Astrocyte of the cerebellum (primary cell): ENCODE measurements around the gene DIPK1B.

Experiments used
- DNase-seq: peaks from one replicate; pipeline ENCODE4 v3.0.0-alpha.2; 2011; ENCODE audit warnings: low read depth
- H3K4me3 ChIP-seq: 2 replicates; pipeline ENCODE4 v1.5.1; 2011; ENCODE audit warnings: mild to moderate bottlenecking, low read depth, low read length, moderate library complexity
- CTCF ChIP-seq: IDR thresholded peaks from 2 replicates; pipeline ENCODE4 v1.5.1; 2012; ENCODE audit warnings: low read length, low read depth, moderate library complexity, mild to moderate bottlenecking; ENCODE audit errors: missing control alignments
- in situ Hi-C: cut with HindIII; loops from 2 replicates; pipeline ENCODE4 v1.10.0; 2017; ENCODE audit warnings: low sequenced_read_pairs

Gene DIPK1B

GRCh38 chr9:136738960-136739359 lies 26.6 kb downstream of the DIPK1B start:
- TF ChIP-seq CTCF, result no peak
- no peak overlapping the region for H3K4me3 ChIP-seq
- in situ Hi-C loops, result no loop called here
- no peak for DNase-seq

DNA sequence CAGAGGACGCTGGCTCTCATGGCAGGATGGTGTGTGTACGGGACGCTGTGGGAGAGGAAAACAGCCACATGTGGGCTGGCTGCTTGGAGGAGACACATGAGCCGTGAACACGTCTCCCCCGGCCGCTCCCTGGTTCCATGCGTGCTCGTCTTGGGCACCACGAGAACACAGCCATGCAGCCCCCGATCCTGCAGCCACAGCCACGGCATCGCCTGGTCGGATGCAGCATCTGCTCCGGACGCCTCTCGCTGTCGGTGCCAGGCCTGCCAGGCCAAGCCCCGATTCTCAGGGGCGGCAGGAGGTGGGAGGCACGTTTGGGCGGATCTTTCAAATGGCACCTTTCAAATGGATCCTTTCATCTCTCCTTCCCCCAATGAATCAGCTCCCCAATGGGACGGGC lies 27.1 kb downstream of the DIPK1B start:
- no peak overlapping the region for H3K4me3 ChIP-seq
- in situ Hi-C loops, result no loop called here
- no peak for DNase-seq
- TF ChIP-seq CTCF, result no peak

- H3K4me3 ChIP-seq, result no peak overlapping the region
- TF ChIP-seq CTCF, result no peak
- DNase-seq, result no peak
- in situ Hi-C loops, result no loop called here
Observed at GRCh38 chr9:136740069-136740468, 27.7 kb downstream of the DIPK1B start.

GRCh38 chr9:136740491-136740890 lies 28.1 kb downstream of the DIPK1B start:
- no peak for TF ChIP-seq CTCF
- no peak overlapping the region for H3K4me3 ChIP-seq
- in situ Hi-C loops, result no loop called here
- DNase-seq, result no peak

GRCh38 chr9:136740971-136741882 lies 28.9 kb downstream of the DIPK1B start:
- no peak for TF ChIP-seq CTCF
- DNase-seq, result no peak
- in situ Hi-C loops, result no loop called here
- H3K4me3 ChIP-seq, result no peak overlapping the region

DNA sequence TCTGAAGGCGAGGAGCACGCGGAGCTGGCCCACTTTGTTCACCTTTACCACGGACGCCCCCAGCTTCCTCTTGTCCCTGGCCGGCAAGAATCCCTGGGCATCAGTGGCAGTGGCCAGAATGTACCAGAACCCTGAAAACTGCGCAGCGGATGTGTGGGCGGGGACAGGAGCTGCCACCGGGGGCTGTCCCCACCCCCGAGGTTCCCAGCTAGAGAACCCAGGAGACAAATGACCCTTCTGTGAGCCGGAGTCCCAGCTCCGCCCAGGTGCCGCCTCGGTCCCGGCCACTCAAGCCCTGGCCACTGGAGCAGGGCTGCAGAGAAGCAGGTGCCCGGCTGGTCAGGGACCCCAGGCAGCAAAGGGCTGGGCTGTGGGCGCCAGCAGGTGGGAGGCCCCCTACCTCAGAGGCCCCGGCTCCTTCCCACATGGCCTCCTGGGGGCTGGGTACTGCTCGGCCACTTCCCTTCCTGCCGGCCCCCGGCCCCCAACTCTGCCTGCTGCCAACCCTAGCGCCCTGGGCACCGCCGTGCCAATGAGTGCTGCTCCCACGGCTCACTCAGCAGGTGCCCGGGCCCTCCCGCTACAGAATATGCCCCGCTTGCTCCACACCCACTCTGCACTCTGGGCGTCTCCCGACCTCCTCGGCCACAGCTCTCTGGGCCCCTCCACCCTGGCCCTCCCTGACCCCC lies 29.7 kb downstream of the DIPK1B start:
- in situ Hi-C loops, result no loop called here
- DNase-seq, result no peak
- no peak for TF ChIP-seq CTCF

More for the DNA sequence above, 29.7 kb downstream of the DIPK1B start:
- H3K4me3 ChIP-seq, result no peak overlapping the region
